ENCODE data around the gene SOX9. TPM values are rescaled to one million over a fixed set of nuclear protein-coding genes. Genes with fewer than 3 reads are reported as not detected.

SOX9 gene
- total and polyA plus RNA-seq, 2 of the 8 experiments (the other 6 are each of a cell fraction or from before 2014, with no cell fraction given) = 1.9 to 4.9 TPM

DNA sequence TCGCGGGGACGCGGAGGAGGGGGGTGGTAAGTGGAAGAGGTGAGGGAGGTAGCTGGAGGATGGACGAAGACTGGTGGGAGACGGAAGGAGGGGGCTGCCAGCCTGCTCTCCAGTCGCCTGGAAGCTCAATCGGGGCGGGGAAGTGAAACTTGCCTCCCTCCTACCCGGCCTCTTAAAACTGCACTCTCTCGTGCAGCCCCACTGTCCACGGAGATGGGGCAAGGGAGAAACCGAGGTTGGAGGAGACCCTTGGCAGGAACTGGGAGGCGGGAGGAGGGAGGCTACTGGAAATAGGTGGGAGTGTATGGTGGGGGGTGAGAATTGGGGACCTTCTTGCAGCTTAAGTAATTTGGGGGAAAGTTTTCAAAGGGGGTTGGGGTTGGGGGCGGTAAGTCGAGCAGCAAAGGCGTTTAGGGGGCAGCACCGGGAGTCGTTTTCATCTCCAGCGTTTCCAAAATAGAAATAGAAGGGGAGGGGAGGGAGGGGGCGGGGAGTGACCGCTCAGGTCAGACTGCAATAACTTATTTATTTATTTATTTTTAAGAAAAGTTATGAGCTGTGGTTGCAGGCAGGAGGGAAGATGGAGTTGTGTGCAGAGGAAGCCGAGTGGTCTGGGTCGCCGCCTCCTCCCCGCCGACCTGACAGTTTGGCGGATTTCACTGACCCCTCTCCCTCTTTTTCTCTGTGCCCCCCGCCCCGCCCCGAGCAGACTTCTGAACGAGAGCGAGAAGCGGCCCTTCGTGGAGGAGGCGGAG lies 1.4 kb downstream of the SOX9 start:
- FAIRE-seq (no peak), DNase-seq (ENCODE audit: low read depth in 1 of 2, low spot score in 2 of 2) (no peak)
- H3K4me2 ChIP-seq (ENCODE audit: insufficient read depth in 1 of 2, low read depth in 2 of 2, low read length in 2 of 2) = peak overlapping the region; percentile 91 to 96
- H3K27me3 ChIP-seq (replicated peaks in 1 of 4; ENCODE audit: control insufficient read depth in 3 of 4, extremely low read depth in 1 of 4, insufficient read depth in 3 of 4, low read length in 3 of 4) = peaks cover 25 to 53% (median 43%) of the 10 kb centered on the region in 4 experiments
- no peak overlapping the region for H2AFZ ChIP-seq (ENCODE audit: low read length)
- H2BK120ac ChIP-seq (replicated peaks; ENCODE audit: low read depth, low read length) = no peak overlapping the region
- no peaks in the 10 kb centered on the region for H3K79me2 ChIP-seq (ENCODE audit: control insufficient read depth in 1 of 2, insufficient read depth in 2 of 2, low read length in 2 of 2)
- peak overlapping the region; percentile 55 for H3K18ac ChIP-seq (ENCODE audit: extremely low read depth, low read length)
- H3K4me1 ChIP-seq (replicated peaks in 1 of 4; ENCODE audit: control insufficient read depth in 3 of 4, insufficient read depth in 4 of 4, low read length in 3 of 4) = peaks cover 6 to 26% (median 19%) of the 10 kb centered on the region in 4 experiments
- H4K5ac ChIP-seq (ENCODE audit: insufficient read length, low read depth, low read length) = no peak overlapping the region
- CTCF ChIA-PET (ENCODE audit: partially characterized antibody) = interaction anchor here (0.5 to 2.6 kb wide), 17 partner anchors 11 to 1361 kb away, joined by 3 to 9 read pairs (median 3); no protein-coding TSS in a partner anchor
- H2AK5ac ChIP-seq (ENCODE audit: low read depth, low read length) = no peak overlapping the region
- H2BK12ac ChIP-seq (ENCODE audit: low read depth, low read length) = peak overlapping the region; percentile 60; the same call in 1 of the 2 replicates
- no peak overlapping the region for H3K4ac ChIP-seq (replicated peaks; ENCODE audit: insufficient read length, low read depth, low read length)
- no peak overlapping the region for H3K14ac ChIP-seq (ENCODE audit: insufficient read length)
- peak overlapping the region; percentile 32; the same call in 1 of the 2 replicates for H4K8ac ChIP-seq (ENCODE audit: extremely low read depth, insufficient read depth, low read length)
- POLR2A ChIA-PET (ENCODE audit: partially characterized antibody) = interaction anchor here (0.6 to 2.9 kb wide), 5 partner anchors 13 to 287 kb away, joined by 3 to 15 read pairs (median 4); no protein-coding TSS in a partner anchor
- H3K4me3 ChIP-seq (ENCODE audit: extremely low read depth in 1 of 4, insufficient read depth in 2 of 4, low read depth in 3 of 4, low read length in 4 of 4) = peak overlapping the region; percentile 57 to 93 (median 72)
- TF ChIP-seq EP300 (IDR thresholded peaks at IDR 0.05; ENCODE audit: borderline replicate concordance in 1 of 2, low read depth in 2 of 2, low read length in 2 of 2) = no peak
- TF ChIP-seq TAF1 (IDR thresholded peaks at IDR 0.05; ENCODE audit: low read depth, low read length) = 0 out of 2 replicates have a peak, but pooled peaks have one; percentile 3
- peak; percentile 2 for TF ChIP-seq CTBP2 (IDR thresholded peaks at IDR 0.05; ENCODE audit: borderline replicate concordance, insufficient read depth, insufficient read length, low read length)
- peaks cover 38% of the 10 kb centered on the region for H3K23me2 ChIP-seq (ENCODE audit: low read depth, low read length)
- no peaks in the 10 kb centered on the region for H3K79me1 ChIP-seq (ENCODE audit: low read depth, low read length)
- H3K27ac ChIP-seq (ENCODE audit: low read depth, low read length) = no peak overlapping the region
- peak overlapping the region; percentile 8 to 55 (median 38); a peak in 3 of 7 replicates for H3K9ac ChIP-seq (replicated peaks in 1 of 4; ENCODE audit: extremely low read depth in 1 of 4, low read depth in 3 of 4, low read length in 3 of 4)
- H3K9me3 ChIP-seq (ENCODE audit: insufficient read depth in 2 of 2, low read depth in 1 of 2, low read length in 1 of 2) = no peaks in the 10 kb centered on the region
- H3K56ac ChIP-seq (replicated peaks; ENCODE audit: insufficient read length, low read depth, low read length) = no peak overlapping the region
- H2BK5ac ChIP-seq (ENCODE audit: low read depth, low read length) = 0 out of 2 replicates have a peak overlapping the region, but pooled peaks have one; percentile 73
- 0% methylated on average over 3 of the region's 36 CpGs; no CpG with 5 or more reads in 1 of the 2 experiments for WGBS, 2 experiments (ENCODE audit: extremely low coverage in 1 of 2, insufficient coverage in 1 of 2, insufficient read length in 1 of 2, insufficient replicate concordance in 2 of 2, low coverage in 1 of 2, low lambda C conversion rate in 2 of 2, missing lambda C conversion rate in 1 of 2)
- no peak overlapping the region for H2BK20ac ChIP-seq (ENCODE audit: low read length)
- H3K23ac ChIP-seq (ENCODE audit: insufficient read length) = no peak overlapping the region
- H2BK15ac ChIP-seq (ENCODE audit: low read length) = no peak overlapping the region; the same call in 1 of the 2 replicates
- H3K36me3 ChIP-seq (ENCODE audit: control insufficient read depth in 2 of 4, insufficient read depth in 4 of 4, low read length in 3 of 4) = peaks cover 0 to 19% (median 4%) of the 10 kb centered on the region in 4 experiments; a peak in 2 of 8 replicates
- no peak overlapping the region for H4K91ac ChIP-seq (replicated peaks; ENCODE audit: insufficient read length, low read length)
- peaks cover 3 to 5% of the 10 kb centered on the region in 2 experiments for H4K20me1 ChIP-seq (replicated peaks in 1 of 2; ENCODE audit: control insufficient read depth in 1 of 2, insufficient read depth in 2 of 2, low read length in 2 of 2)
